Activated T-helper 2 cell treated with anti-CD3 and anti-CD28 coated beads, Interferon-gamma antibody, Interleukin-2, Interleukin-4, amounts not matched to agents 10 μg/mL and 5 μg/mL and 100 μg/mL, durations not matched to agents 14 hours and 24 hours and 36 hours (primary cell): ENCODE measurements around the gene PARP1. TPM values are rescaled to one million over a fixed set of nuclear protein-coding genes. Genes with fewer than 3 reads are reported as not detected.
"Not testable (repeated sequence)": the region's sequence is repeated elsewhere in the genome, so short reads cannot be mapped to it uniquely, and the experiment has no call there.

ENCODE experiments used
- DNase-seq: peaks from one replicate; pipeline ENCODE4 v3.0.0; 2021; ENCODE audit warnings: low spot score
- H3K27ac Mint-ChIP-seq: one replicate; pipeline ENCODE4 v1.8.0; 2021; ENCODE audit warnings: mixed read lengths
- H3K27me3 Mint-ChIP-seq: one replicate; pipeline ENCODE4 v1.8.0; 2021; ENCODE audit warnings: low read depth, mixed read lengths
- H3K36me3 Mint-ChIP-seq: one replicate; pipeline ENCODE4 v1.8.0; 2021; ENCODE audit warnings: low read depth, mixed read lengths
- H3K4me1 Mint-ChIP-seq: one replicate; pipeline ENCODE4 v1.8.0; 2021; ENCODE audit warnings: low read depth, mixed read lengths
- H3K4me3 Mint-ChIP-seq: one replicate; pipeline ENCODE4 v1.8.0; 2021; ENCODE audit warnings: low read depth, mild to moderate bottlenecking, moderate library complexity, mixed read lengths
- H3K9me3 Mint-ChIP-seq: one replicate; pipeline ENCODE4 v1.8.0; 2021; ENCODE audit warnings: mixed read lengths
- intact Hi-C: fragments of 100-400 bp; cut with micrococcal nuclease; formaldehyde crosslinking; loops from one replicate; pipeline ENCODE4 v1.15.1; 2023
- total RNA-seq: library from RNA; stranded (reverse); gene quantifications from 2 replicates; pipeline ENCODE4 v1.2.3, GENCODE V29; 2022

Gene PARP1
- total RNA-seq, 1 donor from 2014 or later, result 194 TPM

- no peak overlapping the region for H3K4me3 Mint-ChIP-seq
- no peak overlapping the region for H3K27ac Mint-ChIP-seq
- H3K9me3 Mint-ChIP-seq, result no peaks in the 10 kb centered on the region
- no peaks in the 10 kb centered on the region for H3K36me3 Mint-ChIP-seq
- H3K4me1 Mint-ChIP-seq, result peaks cover 17% of the 10 kb centered on the region
- intact Hi-C loops, result no loop called here
- H3K27me3 Mint-ChIP-seq, result peaks cover 38% of the 10 kb centered on the region
- no peak for DNase-seq
Measured at GRCh38 chr1:226440512-226440911, 32.6 kb upstream of the PARP1 start.

- Mint-ChIP-seq H3K9me3 (no peaks in the 10 kb centered on the region), H3K27ac (no peak overlapping the region), H3K36me3 (no peaks in the 10 kb centered on the region), H3K27me3 (peaks cover 26% of the 10 kb centered on the region), H3K4me1 (no peaks in the 10 kb centered on the region), H3K4me3 (no peak overlapping the region)
- DNase-seq, result no peak
- intact Hi-C loops, result no loop called here
Measured at GRCh38 chr1:226438007-226438406, 30.1 kb upstream of the PARP1 start.

- H3K36me3 Mint-ChIP-seq, result no peaks in the 10 kb centered on the region
- H3K27me3 Mint-ChIP-seq, result peaks cover 26% of the 10 kb centered on the region
- H3K9me3 Mint-ChIP-seq, result no peaks in the 10 kb centered on the region
- intact Hi-C loops, result no loop called here
- no peak overlapping the region for H3K27ac Mint-ChIP-seq
- no peak overlapping the region for H3K4me3 Mint-ChIP-seq
- no peaks in the 10 kb centered on the region for H3K4me1 Mint-ChIP-seq
- DNase-seq, result no peak
Measured at GRCh38 chr1:226436855-226437491, 29.1 kb upstream of the PARP1 start.

GRCh38 chr1:226436472-226436854 is 28.6 kb upstream of the PARP1 start:
- no peak overlapping the region for H3K27ac Mint-ChIP-seq

GRCh38 chr1:226433341-226433720 is 25.4 kb upstream of the PARP1 start:
- DNase-seq, result no peak
- Mint-ChIP-seq H3K27ac (no peak overlapping the region), H3K4me3 (no peak overlapping the region), H3K27me3 (peaks cover 10% of the 10 kb centered on the region), H3K9me3 (no peaks in the 10 kb centered on the region), H3K4me1 (no peaks in the 10 kb centered on the region), H3K36me3 (no peaks in the 10 kb centered on the region)
- intact Hi-C loops, result no loop called here

More at GRCh38 chr1:226436472-226436854, 28.6 kb upstream of the PARP1 start:
- Mint-ChIP-seq H3K4me3 (no peak overlapping the region), H3K4me1 (no peaks in the 10 kb centered on the region), H3K9me3 (no peaks in the 10 kb centered on the region), H3K27me3 (peaks cover 26% of the 10 kb centered on the region), H3K36me3 (no peaks in the 10 kb centered on the region)
- DNase-seq, result no peak
- intact Hi-C loops, result no loop called here

GRCh38 chr1:226432586-226433340 is 24.9 kb upstream of the PARP1 start:
- no peaks in the 10 kb centered on the region for H3K9me3 Mint-ChIP-seq
- no peak for DNase-seq
- H3K4me1 Mint-ChIP-seq, result no peaks in the 10 kb centered on the region
- H3K4me3 Mint-ChIP-seq, result no peak overlapping the region
- H3K36me3 Mint-ChIP-seq, result no peaks in the 10 kb centered on the region
- peaks cover 7% of the 10 kb centered on the region for H3K27me3 Mint-ChIP-seq
- H3K27ac Mint-ChIP-seq, result no peak overlapping the region
- intact Hi-C loops, result no loop called here

GRCh38 chr1:226431898-226432297 is 24.0 kb upstream of the PARP1 start:
- H3K27ac Mint-ChIP-seq, H3K36me3 Mint-ChIP-seq, DNase-seq, H3K4me1 Mint-ChIP-seq, H3K27me3 Mint-ChIP-seq, H3K4me3 Mint-ChIP-seq, intact Hi-C loops, H3K9me3 Mint-ChIP-seq: not testable (repeated sequence)

GRCh38 chr1:226429858-226430715 is 22.2 kb upstream of the PARP1 start:
- no peaks in the 10 kb centered on the region for H3K36me3 Mint-ChIP-seq
- H3K27me3 Mint-ChIP-seq, result no peaks in the 10 kb centered on the region
- no peak for DNase-seq
- no peaks in the 10 kb centered on the region for H3K9me3 Mint-ChIP-seq
- no peak overlapping the region for H3K27ac Mint-ChIP-seq
- H3K4me1 Mint-ChIP-seq, result peaks cover 5% of the 10 kb centered on the region
- intact Hi-C loops, result no loop called here
- H3K4me3 Mint-ChIP-seq, result no peak overlapping the region

- Mint-ChIP-seq H3K9me3 (no peaks in the 10 kb centered on the region), H3K4me3 (no peak overlapping the region), H3K4me1 (peaks cover 7% of the 10 kb centered on the region), H3K27me3 (no peaks in the 10 kb centered on the region), H3K27ac (no peak overlapping the region), H3K36me3 (no peaks in the 10 kb centered on the region)
- DNase-seq, result no peak
- intact Hi-C loops, result no loop called here
Measured at GRCh38 chr1:226428791-226429461, 21.0 kb upstream of the PARP1 start.

GRCh38 chr1:226428348-226428747 is 20.5 kb upstream of the PARP1 start:
- intact Hi-C loops, result no loop called here
- DNase-seq, result no peak
- H3K4me3 Mint-ChIP-seq, result no peak overlapping the region
- H3K27ac Mint-ChIP-seq, result no peak overlapping the region
- no peaks in the 10 kb centered on the region for H3K36me3 Mint-ChIP-seq
- H3K27me3 Mint-ChIP-seq, result no peaks in the 10 kb centered on the region
- H3K9me3 Mint-ChIP-seq, result no peaks in the 10 kb centered on the region
- peaks cover 7% of the 10 kb centered on the region for H3K4me1 Mint-ChIP-seq

- DNase-seq, result no peak
- no peaks in the 10 kb centered on the region for H3K27me3 Mint-ChIP-seq
- H3K4me1 Mint-ChIP-seq, result peaks cover 7% of the 10 kb centered on the region
- intact Hi-C loops, result no loop called here
- H3K27ac Mint-ChIP-seq, result no peak overlapping the region
- H3K4me3 Mint-ChIP-seq, result no peak overlapping the region
- H3K36me3 Mint-ChIP-seq, result no peaks in the 10 kb centered on the region
- H3K9me3 Mint-ChIP-seq, result no peaks in the 10 kb centered on the region
Measured at GRCh38 chr1:226427131-226427530, 19.2 kb upstream of the PARP1 start.

GRCh38 chr1:226426395-226426794 is 18.5 kb upstream of the PARP1 start:
- H3K4me3 Mint-ChIP-seq, H3K27ac Mint-ChIP-seq, H3K27me3 Mint-ChIP-seq, DNase-seq, H3K36me3 Mint-ChIP-seq, intact Hi-C loops, H3K9me3 Mint-ChIP-seq, H3K4me1 Mint-ChIP-seq: not testable (repeated sequence)
